Embryonic facial prominence (tissue), 1 donor: ENCODE measurements around the gene HES5.

Experiments
- DNase-seq: peaks from one replicate; pipeline ENCODE4 v3.0.0-alpha.2; 2016; ENCODE audit errors: extremely low spot score

Gene HES5

GRCh38 chr1:2530513-2531361 is 674 bp upstream of the HES5 start:
- no peak for DNase-seq

GRCh38 chr1:2528966-2529783 is 888 bp downstream of the HES5 start:
- no peak for DNase-seq

GRCh38 chr1:2528611-2528965 is 1.5 kb downstream of the HES5 start:
- DNase-seq, result no peak

DNA sequence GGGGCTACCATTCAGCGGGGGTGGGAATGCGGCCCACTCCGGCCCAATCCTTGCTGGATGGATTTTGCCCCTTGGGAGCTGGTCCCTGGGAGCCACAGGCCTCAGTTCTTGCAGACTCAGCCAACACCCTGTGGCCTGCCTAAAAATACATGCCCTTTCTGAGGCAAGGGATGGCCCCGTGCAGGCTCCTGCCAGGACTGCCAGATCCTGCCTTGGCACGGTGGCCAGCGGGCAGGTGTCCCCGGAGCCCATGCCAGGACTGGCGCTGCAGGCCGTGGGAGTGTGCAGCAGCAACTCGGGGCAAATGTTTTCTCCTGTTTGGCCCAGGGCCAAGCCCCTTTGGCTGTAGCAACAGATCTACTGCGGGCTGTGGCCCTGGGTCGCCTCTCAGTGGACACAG is 2.0 kb downstream of the HES5 start:
- DNase-seq, result no peak

DNA sequence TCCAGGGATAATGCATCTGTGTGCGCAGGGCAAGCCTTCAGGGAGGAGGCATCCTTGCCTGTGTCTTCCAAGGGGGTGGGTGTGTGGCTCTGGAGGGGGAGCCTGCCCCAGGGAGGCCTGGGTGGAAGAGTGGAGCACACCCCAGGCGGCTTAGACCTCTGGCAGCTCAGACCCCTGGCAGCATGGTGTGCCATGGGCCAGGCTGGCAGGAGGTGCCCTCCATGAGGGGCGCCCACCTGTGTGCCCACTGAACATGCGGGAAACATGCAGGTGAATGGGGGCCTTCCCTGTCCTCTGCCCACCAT is 2.6 kb downstream of the HES5 start:
- no peak for DNase-seq

- DNase-seq, result no peak
Measured at GRCh38 chr1:2526824-2527555, 3.1 kb downstream of the HES5 start.

DNA sequence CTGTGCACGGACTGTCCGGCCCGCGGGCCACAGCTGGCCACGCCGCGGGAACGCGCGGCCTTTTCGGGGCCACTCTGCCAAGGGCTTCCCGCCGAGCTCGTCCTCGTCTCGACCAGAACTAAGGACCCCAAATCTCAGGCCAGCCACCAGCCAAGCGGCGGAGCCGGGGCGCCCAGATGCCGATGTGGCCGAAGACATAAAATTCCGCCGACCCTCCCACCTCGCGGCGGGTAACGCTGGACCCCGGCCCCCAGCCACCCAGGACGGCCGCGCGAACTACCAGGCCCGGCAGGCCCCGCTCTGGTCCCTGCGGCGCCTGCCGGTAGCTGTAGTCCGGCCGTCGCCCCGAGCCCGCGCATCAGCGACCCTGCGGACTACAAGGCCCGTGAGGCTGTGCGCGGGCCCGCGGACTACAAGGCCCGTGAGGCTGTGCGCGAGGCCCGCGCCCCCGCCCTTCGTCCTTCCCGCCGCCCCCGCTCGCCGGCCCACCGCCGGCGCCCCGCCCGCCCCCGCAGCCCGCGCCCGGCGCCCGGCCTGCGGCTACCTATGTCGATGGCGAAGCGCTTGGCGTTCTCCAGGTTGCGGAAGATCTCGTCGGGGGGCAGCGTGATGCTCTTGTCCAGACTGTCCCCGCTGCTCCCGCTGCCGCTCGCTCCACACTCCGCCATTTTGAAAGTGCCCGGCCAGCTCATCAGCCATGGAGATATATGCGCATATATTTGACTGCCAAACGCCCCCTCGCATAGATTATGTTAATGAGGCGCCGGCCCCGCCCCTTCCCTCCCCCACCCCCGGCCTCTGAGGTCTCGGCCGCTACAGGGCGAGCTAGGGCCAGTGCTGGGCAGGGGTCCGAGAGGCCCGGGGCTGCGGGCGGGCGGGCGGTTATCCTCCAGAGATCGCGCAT is 3.9 kb downstream of the HES5 start, which contains the start of gene PANK4:
PANK4 (minus strand) TSS at position 677 of the 904 bp plus-strand sequence; CDS start at position 668, 9 bp downstream.
- peak; percentile 79 for DNase-seq

- no peak for DNase-seq
Measured at GRCh38 chr1:2525572-2525919, 4.5 kb downstream of the HES5 start.

GRCh38 chr1:2523891-2524609 is 6.0 kb downstream of the HES5 start:
- DNase-seq, result no peak

DNA sequence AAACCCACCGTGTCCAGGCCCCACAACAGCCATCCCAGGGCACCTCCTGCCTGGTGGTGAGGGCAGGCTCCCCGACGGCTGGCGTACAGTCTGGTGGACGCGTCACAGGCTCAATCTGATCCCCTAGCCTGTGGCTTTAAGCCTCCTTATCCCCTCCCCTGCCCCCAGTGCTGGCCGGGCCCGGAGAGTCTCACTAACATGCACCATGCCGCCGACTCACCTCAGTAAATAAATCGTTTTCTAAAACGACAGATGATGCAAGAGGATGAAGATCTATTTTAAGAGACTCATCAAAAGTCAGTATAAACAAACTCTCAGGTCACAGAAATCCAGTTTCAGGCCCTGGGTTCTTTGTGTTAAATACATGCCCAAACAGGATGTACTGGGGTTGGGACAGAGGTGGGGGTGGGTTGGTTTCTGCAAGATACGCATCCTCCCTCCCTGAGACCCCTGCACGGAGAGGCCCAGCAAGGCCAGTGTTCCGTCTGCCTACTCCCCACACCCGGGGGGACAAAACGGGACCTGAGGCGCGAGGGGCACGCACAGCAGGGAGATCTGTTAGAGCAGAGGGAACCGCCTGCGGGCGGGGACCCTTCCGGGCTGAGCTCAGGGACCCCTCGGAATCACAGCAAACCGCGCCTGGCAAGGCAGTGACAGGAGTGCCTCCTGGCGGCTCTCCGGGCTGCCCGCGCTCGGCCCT is 6.7 kb downstream of the HES5 start:
- no peak for DNase-seq

DNA sequence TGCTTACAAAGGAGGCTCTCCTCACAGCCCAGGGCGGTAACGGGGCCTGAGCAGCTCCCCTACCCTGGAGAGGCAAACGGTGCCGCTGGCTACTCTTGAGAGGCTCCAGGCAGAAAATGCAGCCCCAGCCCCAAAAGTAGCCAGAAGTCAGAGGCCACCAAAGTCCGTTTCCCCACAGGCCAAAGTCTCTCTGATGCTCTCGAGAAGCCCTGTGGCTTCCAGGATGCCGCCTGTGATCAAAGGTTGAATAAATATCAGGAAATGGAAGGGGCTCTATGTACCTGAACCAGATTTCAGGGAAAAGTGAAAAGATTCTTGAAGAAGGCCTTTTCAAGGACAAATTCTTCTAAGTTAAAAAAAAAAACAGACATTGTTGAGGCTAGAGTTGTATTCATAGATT is 7.8 kb downstream of the HES5 start:
- no peak for DNase-seq

- no peak for DNase-seq
Measured at GRCh38 chr1:2520806-2521205, 9.3 kb downstream of the HES5 start.

- no peak for DNase-seq
Measured at GRCh38 chr1:2520206-2520605, 9.9 kb downstream of the HES5 start.

GRCh38 chr1:2519729-2520128 is 10.3 kb downstream of the HES5 start:
- no peak for DNase-seq

DNA sequence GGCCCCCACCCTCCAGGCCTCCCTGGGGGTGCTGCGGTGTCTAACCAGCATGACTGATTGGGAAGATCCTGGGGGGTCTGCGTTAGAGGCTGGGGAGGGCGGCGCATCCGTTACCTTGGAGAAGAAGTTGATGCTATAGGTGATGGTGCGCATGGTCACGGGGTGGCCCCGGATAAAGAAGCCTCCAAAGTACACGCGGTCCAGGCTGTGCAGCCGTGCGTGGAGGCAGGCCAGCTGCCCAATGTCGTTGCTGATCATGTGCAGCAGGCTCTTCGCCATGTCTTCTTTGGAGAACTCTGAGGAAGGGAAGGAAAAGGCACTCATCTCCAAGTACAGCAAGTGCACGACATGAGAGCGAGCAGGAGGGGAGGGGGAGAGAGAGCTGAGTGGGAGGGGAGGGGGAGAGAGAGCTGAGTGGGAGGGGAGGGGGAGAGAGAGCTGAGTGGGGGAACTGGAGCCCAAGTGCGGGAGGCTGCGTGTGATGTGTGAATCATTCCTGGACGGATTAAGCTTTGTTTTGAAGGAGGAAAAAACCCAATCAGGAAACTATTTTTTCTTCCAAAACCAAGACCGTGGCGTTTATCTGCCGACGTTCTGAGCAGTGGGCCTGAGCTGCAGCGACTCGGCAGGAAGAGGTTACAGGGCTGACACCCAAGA is 10.9 kb downstream of the HES5 start:
- no peak for DNase-seq

- no peak for DNase-seq
Measured at GRCh38 chr1:2518528-2518927, 11.5 kb downstream of the HES5 start.

DNA sequence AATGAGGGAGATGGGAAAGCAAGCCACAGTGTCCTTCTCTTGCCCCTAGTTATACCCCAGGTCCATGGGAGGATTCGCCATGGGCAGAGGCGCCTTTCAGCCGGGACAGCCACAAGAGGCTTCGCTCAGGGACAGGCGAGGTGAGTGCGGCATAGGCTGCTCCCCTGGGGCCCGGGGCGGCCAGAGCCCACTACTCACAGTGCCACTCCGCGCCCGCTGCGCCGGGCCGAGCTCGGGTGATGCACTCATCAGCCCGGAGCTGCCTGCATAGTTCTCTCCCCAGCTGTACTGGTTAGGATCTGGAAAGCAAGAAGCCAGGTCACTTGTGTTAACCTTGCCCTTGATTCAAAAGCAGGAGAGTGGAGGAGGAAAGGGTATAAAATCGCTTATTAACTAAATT is 12.1 kb downstream of the HES5 start:
- DNase-seq, result no peak

DNA sequence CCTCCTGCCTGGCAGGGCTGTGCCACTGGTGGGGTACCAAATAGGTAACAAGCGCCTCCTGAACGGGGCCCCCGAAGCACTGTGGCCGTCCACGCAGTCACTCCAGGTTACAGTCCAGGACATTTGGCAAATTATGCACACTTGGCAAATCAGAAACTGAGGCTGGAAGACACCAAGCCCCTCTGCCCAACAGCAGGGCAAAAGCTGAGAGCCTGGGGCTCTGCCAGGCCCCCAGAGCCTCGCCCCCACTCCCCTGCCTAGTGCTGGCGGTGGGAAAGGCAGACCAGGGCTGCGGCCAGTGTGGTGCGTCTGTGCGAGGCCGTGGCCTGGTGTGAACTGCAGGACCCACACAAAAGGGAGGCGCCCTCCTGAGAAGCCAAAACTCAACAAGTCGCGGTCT is 13.1 kb downstream of the HES5 start:
- no peak for DNase-seq

- no peak for DNase-seq
Measured at GRCh38 chr1:2516124-2516523, 13.9 kb downstream of the HES5 start.

DNA sequence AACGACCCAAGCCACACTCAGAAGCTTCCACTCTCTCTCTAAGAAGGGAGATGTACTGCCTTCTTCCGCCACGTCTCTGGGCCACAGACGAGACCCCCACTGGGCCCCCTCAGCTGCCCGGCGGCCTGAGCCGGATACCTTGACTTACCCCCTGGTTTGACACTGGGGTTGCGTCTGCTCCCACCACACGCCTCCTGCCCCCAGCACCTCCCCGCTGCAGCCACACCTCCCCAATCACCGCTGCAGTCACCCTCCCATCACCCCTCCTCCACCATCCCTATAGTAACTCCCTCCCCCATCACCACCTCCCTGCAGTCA is 14.3 kb downstream of the HES5 start:
- no peak for DNase-seq
